ENCODE results near the gene FHOD1. TPM values are rescaled to one million over a fixed set of nuclear protein-coding genes. Genes with fewer than 3 reads are reported as not detected.

The FHOD1 gene
- total and polyA plus RNA-seq, 12 donors: 16.6 to 148 (median 45.5) TPM

GRCh38 chr16:67183627-67184452 lies 63.4 kb downstream of the FHOD1 start, which contains the start of gene MATCAP1:
Gene MATCAP1, minus strand, starts transcription at chr16:67183963. Its CDS starts 3,353 bp downstream, at chr16:67180610.
- Histone ChIP-seq H3K27me3 (no peaks in the 10 kb centered on the region), H3K4me3 (peak within 1 kb of the TSS in 2 of 4 donors; percentile 74 to 82), H3K36me3 (replicated peaks in 1 of 2) (no peaks in the 10 kb centered on the region), H3K9me3 (replicated peaks in 1 of 3) (no peaks in the 10 kb centered on the region), H3K4me1 (replicated peaks in 1 of 2) (peaks cover 29 to 44% of the 10 kb centered on the region in 2 donors), H3K27ac (peak within 1 kb of the TSS; percentile 65 to 99 (median 99))
- intact Hi-C loops (cut with DNase I): no loop called here
- DNase-seq: peak; percentile 95 to 98 (median 97)
- TF ChIP-seq POLR2A (IDR thresholded peaks at IDR 0.05) (peak in 1 of 2 donors; percentile 75), CTCF (IDR thresholded peaks at IDR 0.05) (no peak)
- 0 to 1% (median 1%) methylated on average over 15 to 77 of the region's 77 CpGs for WGBS, 4 donors

- WGBS, 4 donors: 7 to 11% (median 8%) methylated on average over 11 of the region's 11 CpGs
- TF ChIP-seq POLR2A (IDR thresholded peaks at IDR 0.05) (no peak), CTCF (IDR thresholded peaks at IDR 0.05) (no peak)
- Histone ChIP-seq H3K27me3 (no peaks in the 10 kb centered on the region), H3K9me3 (replicated peaks in 1 of 3) (no peaks in the 10 kb centered on the region), H3K27ac (peak overlapping the region; percentile 65 to 99 (median 99)), H3K36me3 (replicated peaks in 1 of 2) (no peaks in the 10 kb centered on the region), H3K4me1 (replicated peaks in 1 of 2) (peaks cover 35 to 47% of the 10 kb centered on the region in 2 donors), H3K4me3 (peak overlapping the region in 2 of 4 donors; percentile 74 to 82)
- no peak for DNase-seq
- intact Hi-C loops (cut with DNase I): no loop called here
These were observed 64.0 kb downstream of the FHOD1 start for GRCh38 chr16:67183284-67183626.

GRCh38 chr16:67182288-67182687 lies 65.0 kb downstream of the FHOD1 start:
- Histone ChIP-seq H3K27me3 (no peaks in the 10 kb centered on the region), H3K4me3 (no peak overlapping the region), H3K4me1 (replicated peaks in 1 of 2) (peaks cover 40 to 56% of the 10 kb centered on the region in 2 donors), H3K27ac (peak overlapping the region in 3 of 5 donors; percentile 45 to 99 (median 99)), H3K9me3 (replicated peaks in 1 of 3) (no peaks in the 10 kb centered on the region), H3K36me3 (replicated peaks in 1 of 2) (no peaks in the 10 kb centered on the region)
- intact Hi-C loops (cut with DNase I): no loop called here
- WGBS, 4 donors: 78 to 90% (median 86%) methylated on average over 2 of the region's 2 CpGs
- no peak for TF ChIP-seq POLR2A (IDR thresholded peaks at IDR 0.05)
- TF ChIP-seq CTCF (IDR thresholded peaks at IDR 0.05): no peak
- no peak for DNase-seq

- TF ChIP-seq CTCF (IDR thresholded peaks at IDR 0.05) (no peak), POLR2A (IDR thresholded peaks at IDR 0.05) (no peak)
- H3K27me3 ChIP-seq: no peaks in the 10 kb centered on the region
- H3K9me3 ChIP-seq (replicated peaks in 1 of 3): no peaks in the 10 kb centered on the region
- intact Hi-C loops (cut with DNase I): no loop called here
- peak; percentile 86 to 95 (median 93) for DNase-seq
- peaks cover 40 to 56% of the 10 kb centered on the region in 2 donors for H3K4me1 ChIP-seq (replicated peaks in 1 of 2)
- H3K36me3 ChIP-seq (replicated peaks in 1 of 2): no peaks in the 10 kb centered on the region
- 0 to 32% (median 20%) methylated on average over 2 of the region's 2 CpGs for WGBS, 4 donors
- H3K27ac ChIP-seq: peak overlapping the region; percentile 39 to 99 (median 45)
- H3K4me3 ChIP-seq: no peak overlapping the region
These were observed 65.9 kb downstream of the FHOD1 start for GRCh38 chr16:67181346-67181745.
